HG03064 (cell line): ENCODE measurements around the gene RNGTT.

Source experiments
- ATAC-seq: cut with Tn5 transposase; IDR thresholded peaks from one replicate; pipeline ENCODE4 v1.9.1; 2021; ENCODE audit warnings: low read depth; ENCODE audit not compliant: unreplicated experiment

Gene RNGTT

GRCh38 chr6:88677356-88677755 is 286.1 kb downstream of the RNGTT start:
- no peak for ATAC-seq

GRCh38 chr6:88671624-88672023 is 291.8 kb downstream of the RNGTT start:
- no peak for ATAC-seq

GRCh38 chr6:88670369-88670768 is 293.0 kb downstream of the RNGTT start:
- no peak for ATAC-seq

- ATAC-seq: no peak
Observed at GRCh38 chr6:88669475-88669874, 293.9 kb downstream of the RNGTT start.

GRCh38 chr6:88666901-88667300 is 296.5 kb downstream of the RNGTT start:
- no peak for ATAC-seq

- no peak for ATAC-seq
Observed at GRCh38 chr6:88665131-88665530, 298.3 kb downstream of the RNGTT start.

- ATAC-seq: no peak
Observed at GRCh38 chr6:88663801-88664200, 299.6 kb downstream of the RNGTT start.

- no peak for ATAC-seq
Observed at GRCh38 chr6:88662653-88663174, 300.7 kb downstream of the RNGTT start.

- ATAC-seq: peak; percentile 70
Observed at GRCh38 chr6:88662163-88662580, 301.2 kb downstream of the RNGTT start.

GRCh38 chr6:88661136-88661535 is 302.3 kb downstream of the RNGTT start:
- no peak for ATAC-seq

- no peak for ATAC-seq
Observed at GRCh38 chr6:88655586-88655985, 307.8 kb downstream of the RNGTT start.

GRCh38 chr6:88653936-88654335 is 309.5 kb downstream of the RNGTT start:
- ATAC-seq: no peak

GRCh38 chr6:88651400-88651799 is 312.0 kb downstream of the RNGTT start:
- no peak for ATAC-seq

GRCh38 chr6:88650979-88651378 is 312.4 kb downstream of the RNGTT start:
- ATAC-seq: no peak

GRCh38 chr6:88650029-88650619 is 313.3 kb downstream of the RNGTT start:
- ATAC-seq: peak; percentile 94

GRCh38 chr6:88641178-88641903 is 322.1 kb downstream of the RNGTT start:
- peak; percentile 94 for ATAC-seq

- ATAC-seq: no peak
Observed at GRCh38 chr6:88637761-88638545, 325.5 kb downstream of the RNGTT start.

- no peak for ATAC-seq
Observed at GRCh38 chr6:88636871-88637270, 326.5 kb downstream of the RNGTT start.

GRCh38 chr6:88633782-88634181 is 329.6 kb downstream of the RNGTT start:
- ATAC-seq: no peak

GRCh38 chr6:88631830-88632229 is 331.6 kb downstream of the RNGTT start:
- no peak for ATAC-seq

GRCh38 chr6:88629838-88630494 is 333.5 kb downstream of the RNGTT start:
- ATAC-seq: no peak
